ENCODE measurements around the gene COBLL1.

The COBLL1 gene

DNA sequence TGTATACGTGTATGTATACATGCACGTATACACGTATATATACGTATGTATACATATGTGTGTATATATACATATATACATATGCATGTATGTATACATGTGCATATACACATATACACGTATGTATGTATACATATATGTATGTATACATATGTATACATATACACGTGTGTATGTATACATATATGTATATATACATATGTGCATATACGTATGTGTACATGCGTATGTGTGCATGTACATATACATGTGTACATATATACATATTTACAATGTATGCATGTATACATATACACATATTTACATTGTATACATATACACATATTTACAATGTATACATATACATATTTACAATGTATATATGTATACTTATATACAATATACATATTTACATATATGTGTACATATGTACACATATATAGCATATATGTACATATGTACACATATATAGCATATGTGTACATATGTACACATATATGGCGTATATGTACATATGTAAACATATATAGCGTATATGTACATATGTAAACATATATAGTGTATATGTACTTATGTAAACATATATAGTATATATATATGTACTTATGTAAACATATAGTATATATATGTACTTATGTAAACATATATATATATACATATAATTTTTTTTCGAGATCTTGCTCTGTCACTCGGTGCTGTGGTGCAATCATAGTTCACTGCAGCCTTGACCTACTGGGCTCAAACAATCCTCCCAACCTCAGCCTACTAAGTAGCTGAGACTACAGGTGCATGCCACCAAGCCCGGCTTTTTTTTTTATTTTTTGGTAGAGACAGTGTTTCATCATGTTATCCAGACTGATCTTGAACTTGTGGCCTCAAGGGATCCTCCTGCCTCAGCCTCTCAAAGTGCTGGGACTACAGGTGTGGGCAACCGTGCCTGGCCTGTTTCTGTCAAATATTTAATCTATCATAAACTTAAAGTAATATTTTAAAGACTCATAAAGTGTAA, 23.2 kb downstream of the COBLL1 start:
- DNase-seq (ENCODE audit: low read depth in 2 of 2) = no peak

DNA sequence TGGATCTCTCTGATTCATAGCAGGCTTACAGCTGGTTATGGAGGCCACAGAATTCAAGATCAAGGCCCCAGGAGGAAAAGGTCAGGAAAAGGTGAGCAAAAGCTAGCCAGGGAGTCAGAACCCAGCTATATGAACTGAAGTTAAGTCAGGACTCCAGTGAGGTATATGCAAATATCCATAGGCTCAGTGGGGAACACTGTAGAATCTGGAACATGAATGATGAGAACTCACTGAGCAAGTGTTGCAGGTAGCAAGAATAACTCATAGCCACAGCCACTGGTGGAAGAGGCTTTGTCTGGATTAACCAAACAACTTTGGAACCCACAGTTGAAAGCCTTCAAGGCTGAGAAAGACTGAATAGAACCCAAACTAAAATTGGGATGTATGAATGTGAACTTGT, 24.7 kb downstream of the COBLL1 start:
- no peak for DNase-seq (ENCODE audit: low read depth in 2 of 2)

DNA sequence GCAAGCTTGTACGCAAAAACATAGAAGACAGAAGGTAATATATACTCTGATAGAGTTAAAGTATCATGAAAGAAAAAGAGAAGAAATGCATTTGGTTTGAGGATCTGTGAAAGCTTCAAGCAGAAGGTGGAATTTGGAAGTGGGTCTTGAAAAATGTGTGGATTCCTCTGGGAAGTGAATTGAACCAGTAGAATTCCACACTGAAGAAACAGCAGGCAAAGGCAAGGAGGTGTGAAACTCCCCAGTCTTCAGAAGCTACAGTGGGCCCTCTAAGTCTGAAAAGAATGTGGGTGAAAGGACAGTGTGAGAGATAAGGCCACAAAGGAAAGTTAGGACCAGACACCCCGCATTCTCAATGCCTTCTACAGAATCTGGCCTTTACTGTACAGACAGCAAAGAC, 25.6 kb downstream of the COBLL1 start:
- DNase-seq (ENCODE audit: low read depth in 2 of 2) = no peak

DNA sequence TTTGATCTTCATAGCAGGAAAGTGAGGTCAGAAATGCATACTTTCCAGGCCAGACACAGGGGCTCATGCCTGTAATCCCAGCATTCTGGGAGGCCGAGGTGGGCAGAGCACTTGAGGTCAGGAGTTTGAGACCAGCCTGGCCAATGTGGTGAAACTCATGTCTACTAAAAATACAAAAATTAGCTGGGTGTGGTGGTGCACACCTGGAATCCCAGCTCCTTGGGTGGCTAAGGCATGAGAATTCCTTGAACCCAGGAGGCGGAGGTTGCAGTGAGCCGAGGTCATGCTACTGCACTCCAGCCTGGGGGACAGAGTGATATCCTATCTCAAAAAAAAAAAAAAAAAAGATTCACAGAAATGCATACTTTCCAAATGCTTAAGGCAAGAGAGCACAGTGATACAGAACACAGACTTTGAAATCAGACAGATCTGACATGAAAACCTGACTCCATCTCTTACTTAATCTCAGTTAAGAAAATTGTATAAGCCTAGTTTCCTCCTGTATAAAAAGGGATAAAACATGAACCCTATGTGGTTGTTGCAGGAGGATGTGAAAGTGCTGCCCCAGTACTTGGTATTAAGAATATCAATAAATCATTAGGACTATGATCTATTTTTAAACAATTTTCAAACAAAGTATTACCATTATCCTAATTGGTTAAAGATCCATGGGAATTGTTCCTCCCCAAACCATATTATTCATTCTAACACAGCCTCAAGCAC, 26.4 kb downstream of the COBLL1 start:
- DNase-seq (ENCODE audit: low read depth in 2 of 2) = no peak

DNA sequence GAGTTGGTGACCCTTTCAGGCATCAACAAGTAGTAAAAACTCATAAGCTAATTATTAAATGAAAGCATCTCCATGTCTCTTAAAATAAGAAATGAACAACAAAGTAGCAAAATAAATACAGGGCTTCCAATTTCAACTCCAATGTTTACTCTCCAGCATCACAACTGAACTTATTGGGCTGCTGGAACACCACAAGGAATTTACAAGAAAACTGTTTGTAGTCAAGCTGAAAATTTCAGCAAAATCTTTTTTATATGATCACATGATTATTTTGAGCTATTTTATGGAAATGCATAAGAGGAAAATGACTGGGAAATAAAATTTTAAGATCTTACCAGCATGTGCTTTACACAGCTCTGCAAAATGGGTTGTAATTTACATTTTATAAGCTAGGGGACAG, 28.1 kb downstream of the COBLL1 start:
- no peak for DNase-seq (ENCODE audit: low read depth in 2 of 2)

DNA sequence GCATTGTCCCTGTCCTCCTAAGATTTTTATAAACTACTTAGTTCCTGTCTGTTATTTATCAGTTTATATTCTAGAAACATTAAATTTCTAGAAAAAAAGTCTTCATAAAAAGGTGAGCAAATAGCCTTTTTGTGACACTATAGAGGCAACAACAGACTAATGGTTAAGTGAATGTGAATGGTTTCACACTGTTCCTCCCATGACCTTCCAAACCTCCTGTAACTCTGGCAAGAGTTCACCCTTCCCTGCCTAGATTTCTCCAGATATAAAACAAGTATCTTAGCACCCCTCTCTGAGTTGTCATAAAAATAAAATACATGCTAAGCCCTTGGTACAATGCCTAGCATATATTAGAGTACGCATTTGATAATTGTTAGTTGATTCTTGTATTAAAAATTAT, 29.2 kb downstream of the COBLL1 start:
- no peak for DNase-seq (ENCODE audit: low read depth in 2 of 2)

DNA sequence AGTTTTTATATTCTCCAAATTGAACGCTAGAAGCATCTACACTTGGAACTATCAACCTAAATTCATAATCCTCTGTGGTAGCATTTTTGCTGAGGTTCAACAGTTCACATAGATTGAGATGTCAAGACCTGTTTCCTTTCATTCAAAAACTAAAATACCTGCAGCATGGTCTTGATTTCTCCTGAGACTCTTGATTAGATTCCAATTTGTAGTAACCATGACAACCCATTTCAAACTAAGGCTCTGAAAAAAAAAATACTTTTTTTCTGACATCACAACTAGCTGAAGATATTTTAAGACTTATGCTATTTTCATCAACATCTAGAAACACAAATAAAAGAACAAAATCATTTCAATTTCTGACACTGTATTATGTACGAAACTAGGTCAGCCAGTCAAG, 29.8 kb downstream of the COBLL1 start:
- DNase-seq (ENCODE audit: low read depth in 2 of 2) = no peak

DNA sequence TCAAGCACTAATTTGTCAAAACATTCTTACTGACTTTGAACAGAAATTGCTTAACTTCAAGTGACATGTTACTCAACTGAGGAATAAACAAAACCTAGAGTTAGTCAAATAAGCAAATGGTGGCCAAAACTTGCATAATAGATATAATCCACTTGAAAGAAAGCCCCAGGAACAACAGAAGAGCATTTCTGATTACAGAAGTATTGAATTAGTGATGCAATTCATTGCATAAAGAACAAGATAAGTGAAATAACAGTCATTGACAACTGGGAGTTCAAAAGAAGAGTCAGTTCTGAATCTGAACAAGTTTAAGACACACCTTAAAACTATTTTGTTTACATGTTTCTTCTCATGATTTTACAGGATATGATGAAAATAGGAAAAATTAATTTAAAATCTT, 30.8 kb downstream of the COBLL1 start:
- no peak for DNase-seq (ENCODE audit: low read depth in 2 of 2)

DNA sequence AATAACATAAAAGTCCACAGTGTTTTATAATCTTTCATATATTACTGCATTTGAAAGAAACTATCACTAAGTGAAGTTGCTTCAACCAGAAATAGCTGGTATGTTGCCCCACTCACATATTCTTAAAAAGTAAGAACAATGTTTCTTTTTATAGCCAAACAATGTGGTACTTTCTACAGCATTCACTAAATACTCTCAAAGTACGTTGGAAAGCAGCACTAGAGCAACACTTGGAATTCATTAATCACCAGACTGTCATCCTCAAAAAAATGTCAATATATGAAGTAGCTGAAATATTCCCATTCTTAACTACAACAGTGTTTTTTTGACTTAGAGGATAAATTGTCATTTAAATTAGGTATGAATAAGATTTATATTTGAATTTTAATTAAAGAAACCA, 32.8 kb downstream of the COBLL1 start:
- no peak for DNase-seq (ENCODE audit: low read depth in 2 of 2)

DNA sequence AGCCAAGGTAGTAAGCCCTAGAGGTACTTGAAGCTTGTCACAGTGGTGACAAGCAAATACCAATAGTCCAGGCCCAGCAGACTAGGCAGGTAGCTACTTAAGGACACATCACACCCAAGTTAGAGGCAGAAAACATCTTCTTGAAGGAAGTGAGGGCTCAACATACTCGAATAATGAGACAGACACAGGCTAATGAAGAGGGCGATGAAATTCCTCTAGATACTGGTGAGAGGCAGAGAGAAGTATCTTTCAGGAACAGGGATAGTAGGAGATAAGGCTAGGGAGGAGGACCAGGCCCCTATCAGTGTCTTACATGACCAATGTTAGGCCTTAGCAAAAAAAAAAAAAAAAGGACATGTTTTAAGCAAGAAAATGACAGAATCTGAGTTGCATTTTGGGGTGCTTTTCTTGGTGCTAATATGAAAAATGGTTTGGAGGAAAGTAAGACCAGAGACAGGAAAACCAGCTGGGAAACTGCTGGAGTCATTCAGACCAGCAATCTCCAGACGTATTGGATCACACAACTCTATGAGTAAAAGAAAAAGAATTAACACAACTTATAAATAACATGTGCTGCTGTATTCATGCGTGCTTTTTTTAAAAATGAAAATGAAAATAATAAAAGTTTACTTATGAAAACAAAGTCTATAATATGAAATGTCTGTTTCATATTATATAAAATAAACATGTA, 37.7 kb downstream of the COBLL1 start:
- no peak for DNase-seq (ENCODE audit: low read depth in 2 of 2)

DNA sequence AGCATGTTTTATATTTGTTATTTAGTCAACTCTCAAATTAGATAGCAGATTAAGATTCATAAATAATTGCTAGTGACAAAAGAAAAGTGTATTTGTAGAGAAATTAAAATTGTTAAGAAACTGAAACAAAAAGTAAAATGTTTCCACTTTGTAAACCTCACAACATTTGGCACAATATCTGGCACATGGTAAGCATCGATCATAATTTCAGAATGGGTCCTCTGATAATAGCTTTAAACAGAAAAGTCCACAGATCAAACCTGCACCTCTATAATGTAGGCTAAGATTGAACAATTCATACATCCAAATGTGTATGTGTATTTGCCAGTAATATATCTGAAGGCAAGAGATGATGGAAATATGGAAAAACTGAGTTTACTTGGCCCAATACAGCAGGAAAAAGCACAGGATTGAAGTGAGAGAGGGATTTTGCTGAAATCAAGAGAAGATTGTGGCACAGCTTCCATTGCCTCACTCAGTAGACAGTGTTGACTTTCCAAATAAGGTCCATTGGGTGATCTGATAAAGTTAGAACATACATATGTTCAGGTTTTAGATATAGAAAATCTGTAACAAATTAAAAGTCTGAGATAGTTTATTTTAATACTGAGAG, 39.4 kb downstream of the COBLL1 start:
- DNase-seq (ENCODE audit: low read depth in 2 of 2) = no peak

DNA sequence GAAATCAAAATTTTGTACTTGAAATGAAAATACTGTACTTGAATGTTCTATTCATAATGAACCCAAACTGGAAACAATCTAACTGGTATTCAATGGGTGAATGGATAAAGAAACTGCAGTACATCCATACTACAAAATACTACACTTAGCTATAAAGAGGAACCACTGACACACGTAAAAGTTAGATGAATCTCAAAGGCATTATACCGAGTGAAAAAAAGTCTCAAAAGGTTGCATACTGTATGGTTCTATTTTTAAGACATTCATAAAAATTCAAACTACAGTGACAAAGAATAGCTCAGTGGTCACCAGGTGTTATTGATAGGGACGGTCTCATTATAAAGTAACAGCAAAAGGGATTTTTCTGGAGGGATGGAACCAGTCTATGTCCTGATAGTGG, 41.1 kb downstream of the COBLL1 start:
- DNase-seq (ENCODE audit: low read depth in 2 of 2) = no peak

DNA sequence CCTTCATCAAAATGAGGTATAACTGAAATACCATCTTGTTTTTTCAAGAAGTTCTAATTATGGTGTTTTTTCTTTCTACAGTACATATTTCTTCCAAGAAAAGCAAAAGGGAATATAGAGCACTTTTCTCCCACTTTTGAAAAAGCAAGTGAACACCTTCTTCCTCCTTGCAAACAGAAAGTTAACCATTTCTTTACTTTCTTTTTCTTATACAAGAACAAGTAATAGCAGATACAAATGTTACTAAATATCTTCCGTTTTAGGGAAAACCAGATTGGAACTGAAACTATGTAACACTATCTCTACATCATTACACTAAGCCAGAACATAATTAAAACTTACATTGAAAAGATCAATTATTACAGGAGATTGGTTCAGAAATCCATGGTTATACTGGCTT, 44.0 kb downstream of the COBLL1 start:
- no peak for DNase-seq (ENCODE audit: low read depth in 2 of 2)

DNA sequence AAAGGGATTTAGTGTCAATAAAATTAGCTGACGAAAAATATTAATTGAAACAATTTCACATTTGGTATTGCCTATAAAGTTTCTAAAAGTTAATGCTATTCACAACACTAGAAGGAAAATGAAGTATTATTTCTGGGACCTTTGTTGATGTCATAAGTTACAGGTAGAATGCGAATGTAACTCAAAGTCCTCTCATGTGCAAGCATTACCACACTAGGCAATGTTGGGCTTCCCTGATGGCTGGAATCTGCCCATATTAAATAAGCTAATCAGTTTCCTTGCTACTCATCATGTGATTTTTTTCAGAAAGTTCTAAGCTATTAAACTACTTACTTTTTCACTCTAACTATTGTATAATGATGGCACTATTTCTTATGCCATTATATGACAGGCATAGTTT, 44.6 kb downstream of the COBLL1 start:
- DNase-seq (ENCODE audit: low read depth in 2 of 2) = no peak

DNA sequence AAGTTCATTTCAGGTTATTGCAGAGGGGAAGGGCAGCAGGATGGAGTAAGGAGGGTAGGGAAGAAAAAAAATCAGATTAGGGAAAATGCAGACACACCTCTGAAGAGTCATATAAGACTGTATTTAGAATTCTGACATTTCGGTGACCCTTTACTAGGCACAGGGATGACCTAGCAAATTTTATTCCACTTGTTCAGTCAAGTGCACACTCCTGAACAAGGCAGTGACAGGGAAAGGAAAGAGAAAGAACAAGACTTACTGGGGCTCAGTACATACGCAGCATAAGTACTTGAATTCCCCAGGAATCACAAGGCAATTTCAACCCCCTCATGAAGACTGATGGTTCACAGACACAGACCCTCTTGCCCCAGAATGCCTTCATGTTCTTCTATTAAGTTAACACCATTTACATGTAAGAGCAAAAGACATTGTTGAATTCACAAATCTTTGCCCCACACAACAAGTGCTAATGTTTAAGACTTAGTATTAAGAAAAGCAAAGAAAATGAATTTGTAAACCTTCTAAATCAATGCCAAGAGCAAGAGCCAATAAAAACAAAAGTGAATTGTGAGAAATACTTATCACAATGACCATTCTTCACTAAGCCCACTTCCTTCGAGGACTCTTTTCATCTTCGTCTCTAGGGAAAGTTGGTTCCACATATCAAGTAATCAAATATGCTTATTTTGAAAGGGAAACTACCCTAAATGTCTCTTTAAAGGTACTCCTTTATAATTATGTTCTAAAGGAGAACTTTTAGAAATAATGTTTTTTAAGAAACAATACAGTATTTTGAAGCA, 47.0 kb downstream of the COBLL1 start:
- DNase-seq (ENCODE audit: low read depth in 2 of 2) = no peak

DNA sequence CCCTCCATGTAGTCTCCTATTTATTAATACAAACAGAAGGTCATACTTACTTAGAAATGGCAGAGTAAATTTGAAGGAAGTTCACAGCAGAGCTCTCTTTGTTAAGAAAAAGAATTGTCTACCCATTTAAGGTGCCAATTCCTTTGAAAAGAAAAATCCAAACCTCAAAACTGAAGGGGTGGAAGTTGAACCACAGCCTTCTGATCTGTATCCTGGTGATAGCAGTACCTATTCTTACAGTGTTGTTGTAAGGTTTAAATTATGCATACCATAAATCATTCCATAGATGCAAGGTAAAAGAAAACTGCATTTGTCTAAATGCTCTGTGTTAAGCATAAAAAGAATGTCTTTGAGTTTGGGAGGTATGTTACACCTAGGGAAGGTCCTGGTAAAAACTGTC, 47.6 kb downstream of the COBLL1 start:
- DNase-seq (ENCODE audit: low read depth in 2 of 2) = no peak

DNA sequence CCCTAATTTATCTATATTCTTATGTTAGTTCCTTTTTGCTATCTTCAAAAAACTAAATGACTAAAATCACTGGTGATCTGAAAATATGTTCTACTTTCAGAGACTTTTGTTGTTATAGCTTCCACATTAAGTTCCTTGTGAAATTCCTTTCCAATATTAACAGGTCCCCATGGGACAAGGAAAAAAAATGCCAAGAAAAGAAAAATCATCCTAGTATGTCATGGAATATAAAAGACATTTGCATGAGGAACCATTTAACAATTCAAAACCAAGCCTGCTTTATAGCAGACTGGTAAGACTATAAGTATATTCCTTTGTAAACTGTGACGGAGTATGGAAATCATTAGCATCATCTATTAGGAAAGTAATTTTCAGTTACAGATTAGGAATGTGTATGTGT, 48.1 kb downstream of the COBLL1 start:
- DNase-seq (ENCODE audit: low read depth in 2 of 2) = no peak

DNA sequence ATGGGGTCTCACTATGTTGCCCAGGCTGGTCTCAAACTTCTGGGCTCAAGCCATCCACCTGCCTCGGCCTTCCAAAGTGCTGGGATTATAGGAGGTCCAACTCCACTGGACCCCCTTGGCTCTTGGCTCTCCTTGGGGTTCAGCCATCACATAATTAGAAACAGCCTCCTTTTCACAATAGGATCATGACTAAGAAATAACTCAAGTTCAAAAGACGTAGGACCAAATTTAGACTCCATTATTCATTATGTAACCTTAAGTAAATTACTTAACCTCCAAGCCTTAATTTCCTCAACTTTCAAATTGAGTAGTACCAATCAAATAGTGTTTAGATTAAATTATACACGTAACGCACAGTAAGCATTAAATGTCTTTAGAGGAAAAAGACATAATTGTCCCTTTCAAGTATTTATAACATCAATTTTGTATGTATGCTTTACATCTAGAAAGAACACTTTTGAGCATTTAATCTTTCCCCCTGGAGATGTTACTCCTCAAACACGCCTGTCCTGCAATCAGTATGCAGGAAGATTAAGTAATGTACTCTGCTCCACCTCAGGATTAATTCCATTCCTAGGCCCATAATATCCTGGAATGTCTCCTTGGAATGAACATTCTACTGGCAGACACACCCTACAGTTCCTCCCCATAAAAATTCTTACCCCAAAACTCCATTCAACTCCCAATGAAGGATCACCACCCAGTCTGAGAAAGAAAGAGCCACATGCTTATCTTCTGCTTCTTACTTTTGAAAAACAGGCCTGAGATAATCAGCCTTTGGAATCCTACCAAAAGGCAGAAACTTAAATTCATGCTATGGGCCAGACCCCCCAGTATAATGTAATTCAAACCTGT, 49.1 kb downstream of the COBLL1 start:
- no peak for DNase-seq (ENCODE audit: low read depth in 2 of 2)

DNA sequence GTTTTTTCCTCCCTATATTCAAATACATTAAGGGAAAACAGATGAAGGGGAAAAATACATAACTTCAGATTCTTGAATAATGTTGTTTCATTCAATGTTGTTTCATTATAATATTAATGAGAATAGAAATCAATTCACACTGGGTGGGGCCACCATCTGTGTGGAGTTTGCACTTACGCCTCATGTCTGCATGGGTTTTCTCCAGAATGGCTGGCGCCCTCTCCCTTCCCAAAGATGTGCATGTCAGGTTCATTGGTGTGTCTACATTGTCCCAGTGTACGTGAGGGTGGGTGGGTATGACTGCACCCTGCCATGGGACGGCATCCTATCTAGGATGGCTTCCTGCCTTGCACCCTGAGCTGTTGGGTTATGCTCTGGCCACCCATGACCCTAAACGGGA, 51.7 kb downstream of the COBLL1 start:
- no peak for DNase-seq (ENCODE audit: low read depth in 2 of 2)

DNA sequence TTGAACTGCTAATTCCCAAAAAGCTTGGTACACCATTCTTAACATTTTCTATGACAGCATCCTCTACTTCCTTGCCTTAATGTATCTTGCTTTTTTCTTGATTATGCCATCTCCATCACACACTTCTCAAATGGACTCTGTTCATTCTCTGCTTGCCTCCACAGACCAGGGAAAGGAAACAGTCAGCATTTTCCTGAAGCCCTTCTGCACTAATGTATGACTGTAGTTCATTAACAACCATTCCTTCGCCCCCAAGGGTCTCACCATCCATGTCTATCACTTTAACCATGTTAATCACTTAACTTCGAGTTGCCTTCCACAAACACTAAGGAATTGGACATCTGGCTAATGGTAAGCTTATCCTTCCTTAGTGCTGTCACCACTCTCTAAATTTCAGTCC, 54.8 kb downstream of the COBLL1 start:
- no peak for DNase-seq (ENCODE audit: low read depth in 2 of 2)
